Adipose tissue (tissue), 3 donors: ENCODE measurements around the gene LMO1. TPM values are rescaled to one million over a fixed set of nuclear protein-coding genes. Genes with fewer than 3 reads are reported as not detected.

Experiments used
- H3K27ac ChIP-seq: one replicate; pipeline ENCODE4 v1.5.1; 2013; ENCODE audit warnings: low read depth, low read length
- WGBS, 3 donors: extraction: QIAGEN DNeasy Blood & Tissue Kit; methylation state at CpG; one replicate each; pipeline ENCODE4 v1.1.7; 2013; 5-methylcytosine and 5-hydroxymethylcytosine counted together
- polyA plus RNA-seq, 3 donors: library from polyadenylated mRNA; stranded (reverse); fragments of 200-250 nt; gene quantifications; one replicate each; pipeline ENCODE4 v1.2.3, GENCODE V29; 2013
- donor health status: healthy with polysubstance abuse.
- donor health status: Bipolar disorder and iron deficiency.
- donor health status: healthy.

Gene LMO1
- polyA plus RNA-seq, 3 donors = 0.10 to 0.54 TPM; not detected in 1

DNA sequence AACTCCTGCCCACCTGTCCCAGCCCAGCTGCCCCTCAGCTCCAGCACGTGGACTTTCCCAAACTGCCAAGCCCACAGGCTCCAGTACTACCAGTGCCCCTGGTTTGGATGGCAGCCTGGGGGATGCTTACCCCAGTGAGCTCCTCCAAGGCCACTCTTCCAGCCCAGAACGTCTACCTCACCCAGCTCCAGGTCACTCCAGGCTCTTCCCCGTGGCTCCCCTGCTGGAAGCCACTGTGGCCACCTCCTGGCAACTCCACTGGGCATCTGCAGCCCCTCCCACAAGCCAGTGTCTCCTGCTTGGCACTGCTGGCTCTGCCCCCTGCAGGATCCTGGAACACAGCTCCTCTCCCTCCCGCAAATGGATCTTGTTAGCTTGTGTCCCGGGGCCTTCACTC is 29.3 kb downstream of the LMO1 start:
- H3K27ac ChIP-seq = no peak overlapping the region
- 66 to 86% (median 84%) methylated on average over 5 of the region's 5 CpGs for WGBS, 3 donors

- no peak overlapping the region for H3K27ac ChIP-seq
- WGBS, 3 donors = 76 to 82% (median 79%) methylated on average over 9 to 11 of the region's 11 CpGs
Observed at GRCh38 chr11:8233691-8234424, 29.8 kb downstream of the LMO1 start.

GRCh38 chr11:8232849-8233606 is 30.6 kb downstream of the LMO1 start:
- WGBS, 3 donors = 73 to 83% (median 74%) methylated on average over 9 of the region's 9 CpGs
- H3K27ac ChIP-seq = no peak overlapping the region

DNA sequence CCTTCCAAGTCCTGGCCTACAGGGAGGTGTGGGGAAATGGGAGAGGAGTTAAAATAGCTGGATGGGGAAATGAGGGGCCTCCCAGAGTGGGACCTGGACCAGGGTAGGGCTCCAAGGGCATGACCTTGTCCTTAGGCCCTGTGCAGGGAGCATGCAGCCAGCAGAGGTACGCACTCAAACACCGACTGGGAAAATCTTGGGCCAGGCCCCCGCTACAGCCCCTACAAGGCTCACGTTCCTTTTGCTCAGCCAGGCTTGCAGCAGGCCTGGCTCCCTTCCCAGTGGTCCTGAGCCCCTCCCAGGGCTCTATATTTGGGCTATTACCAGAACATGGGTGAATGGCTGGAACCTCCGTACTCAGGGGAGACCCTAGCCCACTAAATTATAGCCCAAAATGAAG is 31.3 kb downstream of the LMO1 start:
- WGBS, 3 donors = 85 to 91% (median 88%) methylated on average over 5 of the region's 5 CpGs
- no peak overlapping the region for H3K27ac ChIP-seq

DNA sequence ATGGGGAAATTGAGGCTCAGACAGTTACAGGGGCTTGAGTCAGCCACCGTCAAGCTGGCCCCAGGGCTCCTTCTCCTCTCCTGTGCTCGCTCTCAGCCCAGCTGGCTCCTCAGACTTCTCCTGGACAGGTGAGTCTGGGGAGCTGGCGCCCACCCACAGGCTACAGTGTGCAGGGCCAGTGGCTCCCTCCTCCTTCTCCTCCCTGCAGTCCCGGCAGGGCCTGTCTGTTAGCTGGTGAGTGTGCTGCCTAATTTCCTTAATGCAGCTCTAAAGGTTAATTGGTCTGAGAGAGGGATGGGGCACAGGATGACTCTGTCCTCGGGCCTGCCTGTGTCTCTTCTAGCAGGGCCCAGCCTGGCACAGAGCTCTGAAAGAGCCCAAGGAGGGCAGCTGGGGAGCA is 31.7 kb downstream of the LMO1 start:
- 77 to 86% (median 84%) methylated on average over 4 to 5 of the region's 5 CpGs for WGBS, 3 donors
- H3K27ac ChIP-seq = no peak overlapping the region

GRCh38 chr11:8230921-8231847 is 32.5 kb downstream of the LMO1 start:
- no peak overlapping the region for H3K27ac ChIP-seq
- WGBS, 3 donors = 86 to 89% (median 87%) methylated on average over 21 of the region's 21 CpGs

DNA sequence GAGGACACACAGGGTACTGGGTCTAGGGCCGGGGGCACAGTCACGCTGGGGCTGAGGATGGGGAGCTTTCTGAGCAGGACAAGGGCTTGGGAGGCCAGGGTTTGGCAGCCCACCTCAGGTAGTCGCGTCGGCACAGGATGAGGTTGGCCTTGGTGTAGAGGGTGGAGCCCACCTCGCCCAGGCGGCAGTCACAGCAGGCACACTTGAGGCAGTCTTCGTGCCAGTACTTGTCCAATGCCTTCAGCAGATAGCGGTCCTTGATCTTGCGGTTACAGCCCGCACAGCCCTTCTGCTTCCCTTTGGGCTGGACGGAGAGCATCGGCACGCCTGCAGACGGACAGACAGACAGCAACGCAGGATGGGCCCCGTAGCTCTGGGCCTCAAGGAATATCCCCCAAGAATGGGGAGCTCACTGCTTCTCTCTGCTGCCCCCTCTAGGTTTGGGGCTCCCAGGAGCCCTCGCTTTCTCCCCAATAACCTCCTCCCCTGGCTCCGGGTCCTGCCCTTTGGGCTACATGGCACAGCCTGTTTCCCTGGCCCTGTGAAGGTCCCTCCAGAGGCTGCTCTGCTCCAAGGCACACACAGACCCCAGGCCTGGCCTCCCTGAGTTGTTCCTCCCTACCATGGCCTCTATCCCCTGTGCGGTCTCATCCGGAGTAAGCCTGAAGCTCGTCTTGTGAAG is 33.4 kb downstream of the LMO1 start:
- 93 to 96% (median 94%) methylated on average over 22 of the region's 22 CpGs for WGBS, 3 donors
- H3K27ac ChIP-seq = no peak overlapping the region

GRCh38 chr11:8229299-8230177 is 34.1 kb downstream of the LMO1 start:
- WGBS, 3 donors = 44 to 61% (median 58%) methylated on average over 9 of the region's 9 CpGs
- H3K27ac ChIP-seq = no peak overlapping the region

GRCh38 chr11:8228231-8228630 is 35.4 kb downstream of the LMO1 start:
- 75 to 83% (median 77%) methylated on average over 6 to 7 of the region's 7 CpGs for WGBS, 3 donors
- no peak overlapping the region for H3K27ac ChIP-seq

DNA sequence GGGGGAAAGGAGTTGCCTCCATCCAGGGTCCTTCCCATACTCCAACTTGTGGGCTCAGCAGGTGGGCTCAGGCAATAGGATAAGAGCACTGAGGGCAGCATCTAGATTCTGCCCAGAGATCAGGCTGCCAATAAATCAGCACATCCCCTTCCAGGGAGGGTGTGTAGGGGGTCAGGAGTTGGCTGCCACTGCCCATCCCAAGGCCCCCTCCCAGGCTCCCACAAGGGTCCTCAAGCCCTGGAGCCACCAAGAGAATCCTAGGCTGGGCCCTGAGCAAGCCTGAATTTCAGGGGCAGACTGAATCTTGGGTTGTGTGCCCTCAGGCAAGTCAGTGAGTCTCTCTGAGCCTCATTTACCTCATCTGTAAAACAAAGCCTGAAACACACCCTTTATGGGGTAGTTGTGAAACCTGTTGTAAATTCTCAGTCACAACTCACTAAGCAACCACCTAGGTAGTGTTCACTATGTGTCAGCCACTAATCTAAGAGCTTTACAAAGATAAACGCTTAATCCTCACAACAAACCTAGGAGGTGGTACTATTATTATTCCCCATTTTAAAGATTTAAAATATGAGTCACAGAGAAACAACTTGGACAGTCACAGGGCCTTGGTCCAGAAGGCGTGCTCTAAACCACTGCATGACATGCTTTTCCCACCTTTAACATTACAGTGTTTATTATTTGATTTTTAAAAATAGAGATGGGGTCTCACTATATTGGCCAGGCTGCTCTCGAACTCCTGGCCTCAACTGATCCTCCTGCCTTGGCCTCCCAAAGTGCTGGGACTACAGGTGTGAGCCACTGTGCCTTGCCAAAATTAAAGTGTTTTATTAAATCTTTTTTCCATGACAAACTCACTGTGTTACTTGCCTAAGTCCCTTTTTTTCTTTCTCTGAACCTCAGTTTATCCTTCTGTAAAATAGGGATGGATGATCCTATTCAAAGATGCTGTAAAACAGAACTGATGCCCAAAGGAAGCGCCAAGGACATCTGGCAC is 36.2 kb downstream of the LMO1 start:
- WGBS, 3 donors = 89 to 93% (median 93%) methylated on average over 4 of the region's 4 CpGs
- no peak overlapping the region for H3K27ac ChIP-seq

- H3K27ac ChIP-seq = no peak overlapping the region
- WGBS, 3 donors = 5 to 9% (median 5%) methylated on average over 8 of the region's 8 CpGs
Observed at GRCh38 chr11:8225589-8226036, 38.1 kb downstream of the LMO1 start.

DNA sequence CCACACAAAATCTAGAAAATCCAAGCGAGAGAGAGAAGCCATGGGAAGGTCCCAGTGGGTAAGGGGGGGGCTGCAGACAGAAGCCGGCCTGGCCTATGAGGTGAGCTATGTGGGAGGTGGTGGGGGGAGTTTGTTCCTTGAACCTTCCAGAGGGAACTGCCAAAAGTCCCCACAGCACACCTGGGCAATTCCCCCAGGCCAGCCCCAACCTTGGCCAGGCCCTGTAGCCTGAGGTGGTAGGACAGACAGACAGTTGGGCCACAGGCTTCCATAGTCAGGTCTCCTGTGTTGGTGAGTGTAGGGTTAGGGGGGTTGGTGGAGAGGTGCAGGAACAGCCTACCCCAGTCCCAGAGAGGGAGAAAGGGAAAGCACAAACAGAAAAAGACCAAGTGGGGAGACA is 39.0 kb downstream of the LMO1 start:
- H3K27ac ChIP-seq = no peak overlapping the region
- 63 to 90% (median 88%) methylated on average over 2 of the region's 2 CpGs for WGBS, 3 donors

DNA sequence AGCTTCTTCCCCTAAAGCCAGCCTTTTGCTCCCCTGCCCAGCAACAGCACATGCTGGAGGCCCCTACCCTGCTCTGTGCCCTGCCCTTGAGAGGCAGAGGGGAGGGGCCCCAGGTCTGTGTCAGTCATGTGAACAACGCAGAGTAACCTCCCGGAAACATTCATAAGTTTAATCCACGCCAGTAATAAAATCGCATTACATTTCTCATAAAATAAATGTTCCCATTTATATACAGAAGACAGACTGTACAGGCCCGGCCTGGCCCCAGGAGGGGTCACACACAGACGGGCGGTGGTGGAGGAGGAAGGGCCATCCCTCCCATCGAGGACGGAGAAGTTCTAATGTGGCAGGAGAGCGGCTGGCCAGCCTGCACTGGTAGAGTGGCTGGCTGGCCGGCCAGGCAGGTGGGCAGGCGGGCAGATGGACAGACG is 39.5 kb downstream of the LMO1 start:
- WGBS, 3 donors = 87 to 91% (median 89%) methylated on average over 13 of the region's 13 CpGs
- no peak overlapping the region for H3K27ac ChIP-seq

DNA sequence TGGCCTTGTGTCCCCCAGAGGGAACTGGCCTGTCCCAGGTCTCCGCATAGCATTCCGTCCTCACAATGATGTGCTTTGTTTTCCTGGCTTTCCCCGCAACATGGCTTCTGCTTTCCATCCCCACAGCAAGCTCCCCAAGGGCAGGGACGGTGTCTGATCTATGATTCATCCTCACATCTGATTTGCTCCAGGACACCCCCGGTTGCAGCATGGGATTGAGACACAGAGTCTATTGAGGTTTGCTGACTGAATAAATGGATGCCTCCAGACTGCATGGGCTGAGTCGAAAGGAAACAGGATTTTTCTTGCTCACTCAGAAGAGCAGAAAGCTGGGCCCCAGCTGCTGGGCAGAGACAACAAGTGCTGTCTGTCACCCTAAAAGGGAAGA is 40.2 kb downstream of the LMO1 start:
- no peak overlapping the region for H3K27ac ChIP-seq
- 75 to 81% (median 80%) methylated on average over 6 of the region's 6 CpGs for WGBS, 3 donors

- 63 to 65% (median 65%) methylated on average over 6 of the region's 6 CpGs for WGBS, 3 donors
- H3K27ac ChIP-seq = no peak overlapping the region
Observed at GRCh38 chr11:8222820-8223512, 40.7 kb downstream of the LMO1 start.
